B cell (primary cell): ENCODE results near the gene AOC1. TPM values are rescaled to one million over a fixed set of nuclear protein-coding genes. Genes with fewer than 3 reads are reported as not detected.

Source experiments
- ATAC-seq: fragments of 200-7000 bp; cut with Tn5 transposase; one replicate; pipeline ENCODE4 v1.10.0; 2021; ENCODE audit warnings: low read depth, mild to moderate bottlenecking, moderate number of reproducible peaks, moderate library complexity
- CTCF ChIA-PET: fragments of 350-600 bp; sonication (Branson Sonifier 250); formaldehyde crosslinking; loops from one replicate; lab custom pipeline; 2021; ENCODE audit warnings: antibody characterized with exemption, inconsistent platforms; lab: Charles Lee
- POLR2A ChIA-PET: fragments of 350-600 bp; sonication (Branson Sonifier 250); formaldehyde crosslinking; loops from one replicate; lab custom pipeline; 2021; ENCODE audit warnings: antibody characterized with exemption; lab: Charles Lee
- DNase-seq: peaks from one replicate; pipeline ENCODE4 v3.0.0; 2013
- H2AFZ ChIP-seq: 2 replicates; pipeline ENCODE4 v1.6.1; 2012; ENCODE audit warnings: mild to moderate bottlenecking, low read depth, low read length; ENCODE audit not compliant: insufficient read depth, poor library complexity, severe bottlenecking
- H3K27ac ChIP-seq, 2 donors: 1 replicate in 1 of 2; 2 replicates in 1 of 2; pipeline ENCODE4 v1.5.1; 2012 to 2013; ENCODE audit warnings: low read length in 2 of 2, mild to moderate bottlenecking in 2 of 2, moderate library complexity in 1 of 2
- H3K27me3 ChIP-seq, 4 experiments: fragments of 200-600 bp in 1 of 4; sonication (generic) in 1 of 4; replicated peaks in 1 of 4; 1 replicate in 2 of 4; 2 replicates in 2 of 4; pipeline versions ENCODE4 v1.6.1 to v1.7.0; 2013 to 2016; ENCODE audit warnings: low read length in 3 of 4, mild to moderate bottlenecking in 2 of 4, mixed read lengths in 1 of 4, moderate library complexity in 1 of 4; ENCODE audit not compliant: insufficient read depth in 4 of 4, control insufficient read depth in 3 of 4; ENCODE audit errors: control extremely low read depth in 1 of 4
- H3K36me3 ChIP-seq, 2 experiments: replicated peaks in 1 of 2; 1 replicate in 1 of 2; 2 replicates in 1 of 2; pipeline versions ENCODE4 v1.6.1 to v1.7.1; 2013; ENCODE audit warnings: low read length in 1 of 2; ENCODE audit not compliant: insufficient read depth in 2 of 2, control insufficient read depth in 1 of 2; ENCODE audit errors: control extremely low read depth in 1 of 2, extremely low read depth in 1 of 2
- H3K4me1 ChIP-seq, 2 donors: fragments of 200-600 bp in 1 of 2; sonication (generic) in 1 of 2; 1 replicate in 1 of 2; 2 replicates in 1 of 2; pipeline versions ENCODE4 v1.5.1 to v1.6.1; 2013 to 2017; ENCODE audit warnings: low read length in 2 of 2; ENCODE audit not compliant: control insufficient read depth in 2 of 2, insufficient read depth in 2 of 2
- H3K4me2 ChIP-seq: replicated peaks from 2 replicates; pipeline ENCODE3; 2012; ENCODE audit warnings: mild to moderate bottlenecking, low read depth, low read length; ENCODE audit not compliant: poor library complexity, severe bottlenecking
- H3K4me3 ChIP-seq, 5 experiments: fragments of 200-600 bp in 1 of 5; sonication (generic) in 1 of 5; 1 replicate in 3 of 5; 2 replicates in 2 of 5; pipeline versions ENCODE4 v1.5.1 to v1.7.0; 2011 to 2016; ENCODE audit warnings: low read length in 4 of 5, mild to moderate bottlenecking in 4 of 5, low read depth in 2 of 5, control low read depth in 1 of 5, moderate library complexity in 1 of 5; ENCODE audit not compliant: insufficient read depth in 1 of 5; ENCODE audit errors: control extremely low read depth in 1 of 5, extremely low read depth in 1 of 5
- H3K79me2 ChIP-seq: fragments of 200-600 bp; sonication (generic); one replicate; pipeline ENCODE4 v1.6.0; 2016; ENCODE audit warnings: low read length; ENCODE audit not compliant: control insufficient read depth, insufficient read depth
- H3K9ac ChIP-seq: fragments of 200-600 bp; sonication (generic); 2 replicates; pipeline ENCODE4 v1.6.1; 2017; ENCODE audit warnings: mild to moderate bottlenecking, low read length, moderate library complexity
- H3K9me3 ChIP-seq, 3 donors: one replicate each; pipeline versions ENCODE4 v1.6.1 to v1.7.1; 2013; ENCODE audit warnings: low read length in 2 of 3; ENCODE audit not compliant: control insufficient read depth in 2 of 3, insufficient read depth in 1 of 3; ENCODE audit errors: control extremely low read depth in 1 of 3
- H4K20me1 ChIP-seq: 2 replicates; pipeline ENCODE4 v1.6.0; 2012; ENCODE audit warnings: mild to moderate bottlenecking, low read length; ENCODE audit not compliant: insufficient read depth, control insufficient read depth, poor library complexity, severe bottlenecking
- H3K27ac Mint-ChIP-seq: one replicate; pipeline ENCODE4 v1.8.0; 2021; ENCODE audit warnings: mixed read lengths
- H3K27me3 Mint-ChIP-seq: one replicate; pipeline ENCODE4 v1.8.0; 2021; ENCODE audit warnings: mixed read lengths
- H3K4me1 Mint-ChIP-seq: one replicate; pipeline ENCODE4 v1.8.0; 2021; ENCODE audit warnings: mixed read lengths
- H3K4me3 Mint-ChIP-seq: one replicate; pipeline ENCODE4 v1.8.0; 2021; ENCODE audit warnings: mixed read lengths
- H3K9me3 Mint-ChIP-seq: one replicate; pipeline ENCODE4 v1.8.0; 2022; ENCODE audit warnings: mixed read lengths; ENCODE audit not compliant: insufficient read depth
- EZH2 ChIP-seq: IDR thresholded peaks from 2 replicates; pipeline ENCODE4 v1.6.1; 2012; ENCODE audit warnings: borderline replicate concordance, low read depth, mild to moderate bottlenecking, moderate library complexity, low read length; ENCODE audit not compliant: insufficient read depth, poor library complexity, severe bottlenecking
- WGBS: methylation state at CpG from one replicate; pipeline ENCODE4 v1.1.5; 2013; ENCODE audit warnings: missing lambda C conversion rate; ENCODE audit not compliant: insufficient coverage; 5-methylcytosine and 5-hydroxymethylcytosine counted together
- intact Hi-C: fragments of 100-400 bp; cut with micrococcal nuclease; formaldehyde crosslinking; loops from one replicate; pipeline ENCODE4 v1.10.0; 2022
- polyA plus RNA-seq: library from polyadenylated mRNA; depleted of rRNA; stranded (reverse); fragments of >200 nt; gene quantifications from 2 replicates; pipeline ENCODE4 v1.2.3, GENCODE V29; 2012
- total RNA-seq, 2 donors: library from RNA; stranded (reverse); fragments of 120-200 nt in 1 of 2; gene quantifications; 1 replicate in 1 of 2; 2 replicates in 1 of 2; pipeline versions ENCODE4 v1.2.3 to v1.2.4, GENCODE V29; 2013 to 2022
- TF ChIP-seq, protein P1 (sequence below): fragments of 200-600 bp; IDR thresholded peaks from one replicate; pipeline ENCODE4 v1.8.0; 2022; ENCODE audit warnings: antibody characterized with exemption, mild to moderate bottlenecking

AOC1 gene
- total and polyA plus RNA-seq, 2 donors (not counting 1 experiment from before 2014, with no cell fraction given): 0.07 TPM; not detected in 1

DNA sequence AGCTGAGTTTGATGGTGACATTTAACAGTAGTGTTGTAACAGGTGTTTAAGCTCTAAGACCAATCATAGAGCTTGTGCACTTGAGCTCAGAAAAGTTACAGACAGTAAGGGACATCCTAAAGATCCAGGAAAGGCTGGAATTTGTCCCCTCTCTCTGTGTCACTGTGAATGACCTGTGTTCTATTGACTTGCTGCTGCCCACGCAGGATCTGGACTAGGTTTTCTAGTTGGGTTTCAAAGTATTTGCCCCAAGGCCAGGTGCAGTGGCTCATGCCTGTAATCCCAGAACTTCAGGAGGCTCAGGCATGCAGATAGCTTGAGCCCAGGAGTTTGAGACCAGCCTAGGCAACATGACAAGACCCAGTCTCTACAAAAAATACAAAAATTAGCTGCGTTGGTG is 17.1 kb downstream of the AOC1 start:
- Mint-ChIP-seq H3K27ac (no peak overlapping the region), H3K4me3 (no peak overlapping the region), H3K27me3 (peaks cover 46% of the 10 kb centered on the region), H3K9me3 (peaks cover 4% of the 10 kb centered on the region), H3K4me1 (no peaks in the 10 kb centered on the region)
- Histone ChIP-seq H3K27ac (no peak overlapping the region), H2AFZ (no peak overlapping the region), H3K4me3 (no peak overlapping the region), H3K36me3 (no peaks in the 10 kb centered on the region), H4K20me1 (no peaks in the 10 kb centered on the region), H3K4me1 (no peaks in the 10 kb centered on the region), H3K9ac (no peak overlapping the region), H3K4me2 (no peak overlapping the region), H3K27me3 (peaks cover 0 to 18% (median 4%) of the 10 kb centered on the region in 4 experiments), H3K9me3 (peaks cover 0 to 5% (median 5%) of the 10 kb centered on the region in 3 donors), H3K79me2 (no peaks in the 10 kb centered on the region)
- 70% methylated on average over 1 of the region's 2 CpGs for WGBS
- intact Hi-C loops: no loop called here
- ChIA-PET POLR2A (no interaction called here), CTCF (no interaction called here)
- ATAC-seq (no peak), DNase-seq (no peak)
- TF ChIP-seq, protein P1, sequence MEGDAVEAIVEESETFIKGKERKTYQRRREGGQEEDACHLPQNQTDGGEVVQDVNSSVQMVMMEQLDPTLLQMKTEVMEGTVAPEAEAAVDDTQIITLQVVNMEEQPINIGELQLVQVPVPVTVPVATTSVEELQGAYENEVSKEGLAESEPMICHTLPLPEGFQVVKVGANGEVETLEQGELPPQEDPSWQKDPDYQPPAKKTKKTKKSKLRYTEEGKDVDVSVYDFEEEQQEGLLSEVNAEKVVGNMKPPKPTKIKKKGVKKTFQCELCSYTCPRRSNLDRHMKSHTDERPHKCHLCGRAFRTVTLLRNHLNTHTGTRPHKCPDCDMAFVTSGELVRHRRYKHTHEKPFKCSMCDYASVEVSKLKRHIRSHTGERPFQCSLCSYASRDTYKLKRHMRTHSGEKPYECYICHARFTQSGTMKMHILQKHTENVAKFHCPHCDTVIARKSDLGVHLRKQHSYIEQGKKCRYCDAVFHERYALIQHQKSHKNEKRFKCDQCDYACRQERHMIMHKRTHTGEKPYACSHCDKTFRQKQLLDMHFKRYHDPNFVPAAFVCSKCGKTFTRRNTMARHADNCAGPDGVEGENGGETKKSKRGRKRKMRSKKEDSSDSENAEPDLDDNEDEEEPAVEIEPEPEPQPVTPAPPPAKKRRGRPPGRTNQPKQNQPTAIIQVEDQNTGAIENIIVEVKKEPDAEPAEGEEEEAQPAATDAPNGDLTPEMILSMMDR: no peak
- no peak for TF ChIP-seq EZH2

- no peak for ATAC-seq
- Histone ChIP-seq H3K4me2 (no peak overlapping the region), H2AFZ (no peak overlapping the region), H3K4me3 (no peak overlapping the region), H3K79me2 (no peaks in the 10 kb centered on the region), H3K4me1 (peaks cover 0 to 12% of the 10 kb centered on the region in 2 donors), H3K27me3 (peaks cover 0 to 17% (median 4%) of the 10 kb centered on the region in 4 experiments), H3K9me3 (peaks cover 0 to 5% (median 5%) of the 10 kb centered on the region in 3 donors), H3K27ac (no peak overlapping the region), H3K9ac (no peak overlapping the region), H3K36me3 (no peaks in the 10 kb centered on the region), H4K20me1 (no peaks in the 10 kb centered on the region)
- CTCF ChIA-PET: no interaction called here
- DNase-seq: no peak
- Mint-ChIP-seq H3K9me3 (peaks cover 4% of the 10 kb centered on the region), H3K4me1 (peaks cover 9% of the 10 kb centered on the region), H3K4me3 (no peak overlapping the region), H3K27ac (no peak overlapping the region), H3K27me3 (peaks cover 56% of the 10 kb centered on the region)
- TF ChIP-seq, protein P1: no peak
- TF ChIP-seq EZH2: no peak
- intact Hi-C loops: no loop called here
- POLR2A ChIA-PET: no interaction called here
Measured at GRCh38 chr7:150871601-150872000, 19.3 kb downstream of the AOC1 start.
